KOPT-K1 (cell line): Measurements from ENCODE around the gene UVRAG.

Experiments
- H3K27ac ChIP-seq: fragments of 200-600 bp; sonication (generic); 2 replicates; pipeline ENCODE4 v1.5.1; 2016; ENCODE audit warnings: antibody characterized with exemption, mild to moderate bottlenecking, low read depth, low read length; ENCODE audit not compliant: poor library complexity, severe bottlenecking
- H3K36me3 ChIP-seq: fragments of 200-600 bp; sonication (generic); 2 replicates; pipeline ENCODE4 v1.5.1; 2017; ENCODE audit warnings: antibody characterized with exemption, mild to moderate bottlenecking, low read length, moderate library complexity; ENCODE audit not compliant: insufficient read depth
- H3K9me3 ChIP-seq: fragments of 200-600 bp; sonication (generic); 2 replicates; pipeline ENCODE4 v1.5.1; 2017; ENCODE audit warnings: antibody characterized with exemption, low read length, mild to moderate bottlenecking; ENCODE audit not compliant: insufficient read depth, poor library complexity, severe bottlenecking

The UVRAG gene

GRCh38 chr11:75779960-75780359 lies 35.0 kb upstream of the UVRAG start:
- Histone ChIP-seq H3K27ac (no peak overlapping the region), H3K9me3 (no peaks in the 10 kb centered on the region), H3K36me3 (no peaks in the 10 kb centered on the region)

- no peaks in the 10 kb centered on the region for H3K9me3 ChIP-seq
Measured at GRCh38 chr11:75780888-75781287, 34.1 kb upstream of the UVRAG start.

GRCh38 chr11:75781296-75781695 lies 33.7 kb upstream of the UVRAG start:
- Histone ChIP-seq H3K9me3 (no peaks in the 10 kb centered on the region), H3K36me3 (no peaks in the 10 kb centered on the region)

More at GRCh38 chr11:75780888-75781287, 34.1 kb upstream of the UVRAG start:
- H3K36me3 ChIP-seq = no peaks in the 10 kb centered on the region
- no peak overlapping the region for H3K27ac ChIP-seq

GRCh38 chr11:75781831-75782230 lies 33.2 kb upstream of the UVRAG start:
- H3K36me3 ChIP-seq = no peaks in the 10 kb centered on the region
- H3K9me3 ChIP-seq = no peaks in the 10 kb centered on the region
- H3K27ac ChIP-seq = no peak overlapping the region

More at GRCh38 chr11:75781296-75781695, 33.7 kb upstream of the UVRAG start:
- no peak overlapping the region for H3K27ac ChIP-seq

- Histone ChIP-seq H3K9me3 (no peaks in the 10 kb centered on the region), H3K36me3 (no peaks in the 10 kb centered on the region), H3K27ac (peak overlapping the region; percentile 26)
Measured at GRCh38 chr11:75782540-75783263, 32.3 kb upstream of the UVRAG start.

- no peaks in the 10 kb centered on the region for H3K36me3 ChIP-seq
- peak overlapping the region; percentile 26 for H3K27ac ChIP-seq
- H3K9me3 ChIP-seq = no peaks in the 10 kb centered on the region
Measured at GRCh38 chr11:75783416-75784084, 31.5 kb upstream of the UVRAG start.

- Histone ChIP-seq H3K36me3 (no peaks in the 10 kb centered on the region), H3K9me3 (no peaks in the 10 kb centered on the region), H3K27ac (no peak overlapping the region)
Measured at GRCh38 chr11:75784085-75784478, 30.9 kb upstream of the UVRAG start.

- no peaks in the 10 kb centered on the region for H3K36me3 ChIP-seq
Measured at GRCh38 chr11:75784506-75784905, 30.5 kb upstream of the UVRAG start.

GRCh38 chr11:75785187-75785586 lies 29.8 kb upstream of the UVRAG start:
- H3K36me3 ChIP-seq = no peaks in the 10 kb centered on the region
- no peaks in the 10 kb centered on the region for H3K9me3 ChIP-seq
- no peak overlapping the region for H3K27ac ChIP-seq

More at GRCh38 chr11:75784506-75784905, 30.5 kb upstream of the UVRAG start:
- H3K27ac ChIP-seq = no peak overlapping the region
- no peaks in the 10 kb centered on the region for H3K9me3 ChIP-seq

GRCh38 chr11:75786101-75786736 lies 28.8 kb upstream of the UVRAG start:
- Histone ChIP-seq H3K27ac (no peak overlapping the region), H3K9me3 (no peaks in the 10 kb centered on the region), H3K36me3 (no peaks in the 10 kb centered on the region)

- Histone ChIP-seq H3K9me3 (no peaks in the 10 kb centered on the region), H3K27ac (no peak overlapping the region), H3K36me3 (no peaks in the 10 kb centered on the region)
Measured at GRCh38 chr11:75789521-75789920, 25.5 kb upstream of the UVRAG start.

GRCh38 chr11:75790986-75791385 lies 24.0 kb upstream of the UVRAG start:
- no peaks in the 10 kb centered on the region for H3K36me3 ChIP-seq
- no peak overlapping the region for H3K27ac ChIP-seq
- no peaks in the 10 kb centered on the region for H3K9me3 ChIP-seq

GRCh38 chr11:75792127-75792731 lies 22.8 kb upstream of the UVRAG start:
- H3K9me3 ChIP-seq = no peaks in the 10 kb centered on the region
- H3K27ac ChIP-seq = no peak overlapping the region
- H3K36me3 ChIP-seq = no peaks in the 10 kb centered on the region

- no peaks in the 10 kb centered on the region for H3K9me3 ChIP-seq
- H3K27ac ChIP-seq = no peak overlapping the region
- H3K36me3 ChIP-seq = no peaks in the 10 kb centered on the region
Measured at GRCh38 chr11:75792997-75793800, 21.8 kb upstream of the UVRAG start.
